HG02610 (cell line): ENCODE results near the gene COPS4.
"Not testable (repeated sequence)": the region's sequence is repeated elsewhere in the genome, so short reads cannot be mapped to it uniquely, and the experiment has no call there.

Experiments used
- ATAC-seq: cut with Tn5 transposase; IDR thresholded peaks from one replicate; pipeline ENCODE4 v1.9.1; 2021; ENCODE audit warnings: mild to moderate bottlenecking, moderate library complexity; ENCODE audit not compliant: unreplicated experiment

The COPS4 gene

GRCh38 chr4:83083925-83084475 lies 49.0 kb downstream of the COPS4 start:
- peak; percentile 44 for ATAC-seq

GRCh38 chr4:83084956-83085355 lies 50.0 kb downstream of the COPS4 start:
- not testable (repeated sequence) for ATAC-seq

- ATAC-seq: no peak
Observed at GRCh38 chr4:83089410-83090157, 54.6 kb downstream of the COPS4 start.

- ATAC-seq: no peak
Observed at GRCh38 chr4:83093060-83093640, 58.2 kb downstream of the COPS4 start.

GRCh38 chr4:83096397-83096796 lies 61.4 kb downstream of the COPS4 start:
- no peak for ATAC-seq

- ATAC-seq: no peak
Observed at GRCh38 chr4:83104991-83105390, 70.0 kb downstream of the COPS4 start.

GRCh38 chr4:83107631-83108030 lies 72.6 kb downstream of the COPS4 start:
- no peak for ATAC-seq

GRCh38 chr4:83108101-83108861 lies 73.3 kb downstream of the COPS4 start:
- ATAC-seq: no peak

GRCh38 chr4:83109480-83110222 lies 74.7 kb downstream of the COPS4 start:
- ATAC-seq: peak; percentile 8

GRCh38 chr4:83110223-83110945 lies 75.4 kb downstream of the COPS4 start:
- ATAC-seq: peak; percentile 72

GRCh38 chr4:83110970-83111750 lies 76.2 kb downstream of the COPS4 start:
- no peak for ATAC-seq

GRCh38 chr4:83111751-83112141 lies 76.8 kb downstream of the COPS4 start:
- not testable (repeated sequence) for ATAC-seq

GRCh38 chr4:83112231-83112630 lies 77.2 kb downstream of the COPS4 start:
- ATAC-seq: peak; percentile 29

- no peak for ATAC-seq
Observed at GRCh38 chr4:83112678-83113428, 77.9 kb downstream of the COPS4 start.

- ATAC-seq: no peak
Observed at GRCh38 chr4:83113429-83113786, 78.4 kb downstream of the COPS4 start.

GRCh38 chr4:83114576-83114975 lies 79.6 kb downstream of the COPS4 start, which contains the start of gene PLAC8:
Gene PLAC8 (minus strand): TSS chr4:83114729. CDS start chr4:83107921, 6,808 bp downstream.
- peak; percentile 49 for ATAC-seq

GRCh38 chr4:83115000-83115399 lies 80.0 kb downstream of the COPS4 start:
- ATAC-seq: no peak

GRCh38 chr4:83115656-83116285 lies 80.8 kb downstream of the COPS4 start:
- ATAC-seq: no peak
